ENCODE data around the gene ARHGAP31.

Gene ARHGAP31

DNA sequence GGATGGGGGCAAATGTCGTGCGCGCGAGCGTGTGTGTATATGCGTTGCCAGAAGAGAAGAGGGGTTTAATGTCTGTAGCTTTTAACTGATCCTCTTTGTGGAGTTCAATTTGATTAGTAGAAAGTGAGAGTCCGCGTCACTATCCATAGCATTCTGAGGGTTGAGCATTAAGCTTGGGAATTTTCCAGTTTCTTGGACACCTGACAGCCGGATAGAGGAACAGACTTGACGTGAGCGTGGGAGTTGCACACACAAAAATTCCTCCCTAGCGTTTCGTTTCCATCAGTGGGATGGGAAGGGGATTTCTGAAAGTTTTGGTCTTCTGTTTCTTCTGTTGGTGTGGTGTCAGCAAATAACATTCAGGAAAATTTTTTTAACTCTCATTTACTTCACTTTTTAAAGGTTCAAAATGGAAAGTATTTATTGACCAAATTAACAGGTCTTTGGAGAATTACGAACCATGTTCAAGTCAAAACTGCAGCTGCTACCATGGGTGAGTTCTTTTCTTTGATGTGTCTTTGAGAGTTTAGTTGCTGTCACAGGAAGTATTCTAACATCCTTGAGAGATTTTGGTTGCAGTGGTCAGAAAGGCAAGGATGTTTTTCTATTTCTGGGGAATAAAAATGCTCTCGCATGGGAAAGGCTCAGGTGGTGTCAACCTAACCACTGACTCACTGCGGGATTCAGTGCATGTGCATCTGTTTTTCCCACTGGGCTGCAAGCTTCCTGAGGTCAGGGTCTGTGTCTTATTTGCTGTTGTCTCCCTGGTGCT, 175.4 kb downstream of the ARHGAP31 start:
- TF ChIP-seq POLR2AphosphoS5 (IDR thresholded peaks at IDR 0.05; ENCODE audit: low read depth, low read length) (no peak), TAF1 (IDR thresholded peaks at IDR 0.05; ENCODE audit: borderline replicate concordance, insufficient read depth, low read length) (no peak), FOXP2 (optimal IDR thresholded peaks at IDR 0.05; ENCODE audit: borderline replicate concordance, extremely low read depth, extremely low read length, insufficient read depth) (no peak), SIN3A (IDR thresholded peaks at IDR 0.05; ENCODE audit: borderline replicate concordance, insufficient read depth, low read length) (no peak)
- TF ChIP-seq, protein P1, sequence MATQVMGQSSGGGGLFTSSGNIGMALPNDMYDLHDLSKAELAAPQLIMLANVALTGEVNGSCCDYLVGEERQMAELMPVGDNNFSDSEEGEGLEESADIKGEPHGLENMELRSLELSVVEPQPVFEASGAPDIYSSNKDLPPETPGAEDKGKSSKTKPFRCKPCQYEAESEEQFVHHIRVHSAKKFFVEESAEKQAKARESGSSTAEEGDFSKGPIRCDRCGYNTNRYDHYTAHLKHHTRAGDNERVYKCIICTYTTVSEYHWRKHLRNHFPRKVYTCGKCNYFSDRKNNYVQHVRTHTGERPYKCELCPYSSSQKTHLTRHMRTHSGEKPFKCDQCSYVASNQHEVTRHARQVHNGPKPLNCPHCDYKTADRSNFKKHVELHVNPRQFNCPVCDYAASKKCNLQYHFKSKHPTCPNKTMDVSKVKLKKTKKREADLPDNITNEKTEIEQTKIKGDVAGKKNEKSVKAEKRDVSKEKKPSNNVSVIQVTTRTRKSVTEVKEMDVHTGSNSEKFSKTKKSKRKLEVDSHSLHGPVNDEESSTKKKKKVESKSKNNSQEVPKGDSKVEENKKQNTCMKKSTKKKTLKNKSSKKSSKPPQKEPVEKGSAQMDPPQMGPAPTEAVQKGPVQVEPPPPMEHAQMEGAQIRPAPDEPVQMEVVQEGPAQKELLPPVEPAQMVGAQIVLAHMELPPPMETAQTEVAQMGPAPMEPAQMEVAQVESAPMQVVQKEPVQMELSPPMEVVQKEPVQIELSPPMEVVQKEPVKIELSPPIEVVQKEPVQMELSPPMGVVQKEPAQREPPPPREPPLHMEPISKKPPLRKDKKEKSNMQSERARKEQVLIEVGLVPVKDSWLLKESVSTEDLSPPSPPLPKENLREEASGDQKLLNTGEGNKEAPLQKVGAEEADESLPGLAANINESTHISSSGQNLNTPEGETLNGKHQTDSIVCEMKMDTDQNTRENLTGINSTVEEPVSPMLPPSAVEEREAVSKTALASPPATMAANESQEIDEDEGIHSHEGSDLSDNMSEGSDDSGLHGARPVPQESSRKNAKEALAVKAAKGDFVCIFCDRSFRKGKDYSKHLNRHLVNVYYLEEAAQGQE (IDR thresholded peaks at IDR 0.05; ENCODE audit: insufficient read depth in 1 of 2, low read depth in 2 of 2, low read length in 2 of 2) = no peak

Data from PFSK-1 (cell line).